ENCODE measurements around the gene SCYGR1.
A peak's percentile ranks its signal among the peaks of the same experiment; 100 is the strongest.

The SCYGR1 gene

DNA sequence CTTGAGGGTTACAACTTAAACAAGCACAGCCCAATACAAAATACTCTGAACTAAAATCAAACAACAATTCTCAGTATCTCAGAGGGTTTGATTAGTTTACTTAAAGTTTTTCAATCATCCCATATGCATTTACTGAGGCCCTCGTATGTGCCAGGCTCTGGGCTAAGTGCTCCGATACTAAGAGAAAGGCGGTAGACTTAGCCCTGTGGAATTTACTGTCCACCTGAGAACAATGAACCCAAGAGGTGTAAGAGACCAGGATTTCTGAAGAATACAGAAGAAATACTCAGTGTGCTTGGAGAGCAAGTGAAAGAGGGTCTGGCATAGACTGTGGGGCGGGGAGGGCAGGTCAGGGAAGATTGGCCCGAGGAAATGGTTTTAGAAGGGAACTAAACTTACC is 25.1 kb upstream of the SCYGR1 start:
- Histone ChIP-seq H3K9me3 (no peaks in the 10 kb centered on the region), H3K4me3 (ENCODE audit: low read depth, low read length) (no peak overlapping the region), H3K36me3 (no peaks in the 10 kb centered on the region), H3K4me1 (peaks cover 8% of the 10 kb centered on the region), H3K27me3 (no peaks in the 10 kb centered on the region)
- TF ChIP-seq, protein P1, sequence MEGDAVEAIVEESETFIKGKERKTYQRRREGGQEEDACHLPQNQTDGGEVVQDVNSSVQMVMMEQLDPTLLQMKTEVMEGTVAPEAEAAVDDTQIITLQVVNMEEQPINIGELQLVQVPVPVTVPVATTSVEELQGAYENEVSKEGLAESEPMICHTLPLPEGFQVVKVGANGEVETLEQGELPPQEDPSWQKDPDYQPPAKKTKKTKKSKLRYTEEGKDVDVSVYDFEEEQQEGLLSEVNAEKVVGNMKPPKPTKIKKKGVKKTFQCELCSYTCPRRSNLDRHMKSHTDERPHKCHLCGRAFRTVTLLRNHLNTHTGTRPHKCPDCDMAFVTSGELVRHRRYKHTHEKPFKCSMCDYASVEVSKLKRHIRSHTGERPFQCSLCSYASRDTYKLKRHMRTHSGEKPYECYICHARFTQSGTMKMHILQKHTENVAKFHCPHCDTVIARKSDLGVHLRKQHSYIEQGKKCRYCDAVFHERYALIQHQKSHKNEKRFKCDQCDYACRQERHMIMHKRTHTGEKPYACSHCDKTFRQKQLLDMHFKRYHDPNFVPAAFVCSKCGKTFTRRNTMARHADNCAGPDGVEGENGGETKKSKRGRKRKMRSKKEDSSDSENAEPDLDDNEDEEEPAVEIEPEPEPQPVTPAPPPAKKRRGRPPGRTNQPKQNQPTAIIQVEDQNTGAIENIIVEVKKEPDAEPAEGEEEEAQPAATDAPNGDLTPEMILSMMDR (IDR thresholded peaks at IDR 0.05; ENCODE audit: low read depth, low read length): no peak
- DNase-seq: no peak

DNA sequence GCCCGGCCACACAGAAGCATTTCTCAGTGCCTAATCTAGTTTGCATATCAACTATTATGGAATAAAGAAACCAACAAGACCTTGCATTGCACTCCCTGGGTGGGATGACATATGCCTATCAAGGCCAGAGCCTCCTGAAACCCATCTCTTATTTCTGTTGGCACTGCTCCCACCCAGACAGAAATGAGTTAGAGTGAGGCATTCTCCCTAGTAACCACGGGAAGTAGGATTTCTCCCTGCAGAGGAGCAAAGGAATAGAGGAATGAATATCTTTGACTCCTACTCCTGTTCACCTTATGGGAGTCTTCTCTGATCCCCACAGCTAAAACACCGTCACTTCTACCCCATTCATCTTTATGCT is 24.2 kb upstream of the SCYGR1 start:
- DNase-seq: no peak
- H3K27me3 ChIP-seq: no peaks in the 10 kb centered on the region
- peaks cover 8% of the 10 kb centered on the region for H3K4me1 ChIP-seq
- TF ChIP-seq, protein P1 (IDR thresholded peaks at IDR 0.05; ENCODE audit: low read depth, low read length): no peak
- H3K36me3 ChIP-seq: no peaks in the 10 kb centered on the region
- no peaks in the 10 kb centered on the region for H3K9me3 ChIP-seq
- no peak overlapping the region for H3K4me3 ChIP-seq (ENCODE audit: low read depth, low read length)

DNA sequence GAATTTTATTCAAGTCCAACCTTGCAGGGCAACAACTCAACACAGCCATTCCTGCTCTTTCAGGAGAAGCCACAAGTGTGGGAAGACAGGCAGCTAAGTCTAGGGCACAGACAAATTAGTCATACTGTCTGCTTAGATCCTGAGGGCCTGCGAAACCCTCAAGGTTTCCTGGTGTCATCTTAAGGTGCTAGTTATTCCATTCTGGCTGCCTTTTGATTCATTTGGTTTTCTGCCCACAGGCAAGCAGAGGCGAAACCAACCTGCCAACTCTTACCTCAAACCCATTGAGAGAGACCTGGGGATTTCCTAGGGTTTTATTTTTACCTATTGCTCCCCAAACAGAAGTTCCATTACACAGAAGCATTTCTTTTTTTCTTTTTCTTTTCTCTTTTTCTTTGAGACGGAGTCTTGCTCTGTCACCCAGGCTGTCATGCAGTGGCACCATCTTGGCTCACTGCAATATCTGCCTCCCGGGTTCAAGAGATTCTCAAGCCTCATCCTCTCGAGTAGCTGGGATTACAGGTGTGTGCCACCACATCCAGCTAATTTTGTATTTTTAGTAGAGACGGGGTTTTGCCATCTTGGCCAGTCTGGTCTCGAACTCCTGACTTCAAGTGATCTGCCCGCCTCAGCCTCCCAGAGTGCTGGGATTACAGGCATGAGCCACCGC is 23.7 kb upstream of the SCYGR1 start:
- H3K27me3 ChIP-seq: no peaks in the 10 kb centered on the region
- no peak overlapping the region for H3K4me3 ChIP-seq (ENCODE audit: low read depth, low read length)
- no peak for DNase-seq
- TF ChIP-seq, protein P1 (IDR thresholded peaks at IDR 0.05; ENCODE audit: low read depth, low read length): no peak
- H3K9me3 ChIP-seq: no peaks in the 10 kb centered on the region
- peaks cover 8% of the 10 kb centered on the region for H3K4me1 ChIP-seq
- no peaks in the 10 kb centered on the region for H3K36me3 ChIP-seq

DNA sequence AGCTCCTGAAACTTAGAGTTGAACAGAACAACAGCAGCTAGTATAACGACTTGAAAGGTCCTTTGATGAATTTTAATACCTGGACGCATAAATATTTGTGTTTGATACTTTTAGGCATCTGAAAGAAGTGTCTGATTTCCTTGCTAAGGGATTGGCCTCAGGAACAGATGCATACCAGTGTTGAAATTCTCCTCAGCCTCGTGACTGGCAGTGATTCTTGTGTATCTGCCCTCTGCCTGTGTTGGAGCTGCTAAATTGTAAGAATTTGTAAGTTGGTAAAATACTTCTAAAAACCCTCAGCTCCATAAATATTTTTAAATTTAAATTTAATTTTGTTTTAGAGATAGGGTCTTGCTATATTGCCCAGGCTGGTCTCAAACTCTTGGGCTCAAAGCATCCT is 22.4 kb upstream of the SCYGR1 start:
- no peaks in the 10 kb centered on the region for H3K4me1 ChIP-seq
- H3K9me3 ChIP-seq: no peaks in the 10 kb centered on the region
- DNase-seq: no peak
- no peak overlapping the region for H3K4me3 ChIP-seq (ENCODE audit: low read depth, low read length)
- H3K36me3 ChIP-seq: no peaks in the 10 kb centered on the region
- TF ChIP-seq, protein P1 (IDR thresholded peaks at IDR 0.05; ENCODE audit: low read depth, low read length): no peak
- no peaks in the 10 kb centered on the region for H3K27me3 ChIP-seq

DNA sequence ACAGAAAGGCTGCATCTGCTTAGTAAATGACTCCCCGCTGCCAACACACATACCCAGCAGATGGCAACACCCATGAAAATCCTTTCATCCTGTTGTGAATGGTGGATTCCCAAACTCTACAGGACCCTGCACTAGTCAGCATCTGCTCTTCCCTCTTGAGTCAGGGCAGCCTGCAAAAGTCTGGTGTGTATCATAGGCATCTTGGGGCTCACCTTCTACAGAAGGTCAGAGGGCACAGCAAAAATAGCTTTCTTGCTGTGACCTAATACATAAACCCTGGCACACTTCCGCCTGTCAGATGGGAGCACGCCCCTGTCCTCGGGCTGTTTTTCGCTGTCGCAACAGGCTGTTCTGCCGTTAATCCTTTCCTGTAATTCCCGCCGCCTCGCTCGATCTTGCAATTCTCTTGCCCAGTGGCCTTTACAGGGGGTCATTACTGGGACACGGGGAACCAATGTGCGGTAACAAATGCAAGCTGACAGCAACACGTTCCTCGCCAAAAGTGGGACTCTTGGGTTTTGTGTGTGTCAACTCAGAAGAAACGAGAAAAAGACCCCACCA is 19.9 kb upstream of the SCYGR1 start:
- Histone ChIP-seq H3K4me3 (ENCODE audit: low read depth, low read length) (no peak overlapping the region), H3K36me3 (no peaks in the 10 kb centered on the region), H3K27me3 (no peaks in the 10 kb centered on the region), H3K9me3 (no peaks in the 10 kb centered on the region), H3K4me1 (no peaks in the 10 kb centered on the region)
- no peak for DNase-seq
- TF ChIP-seq, protein P1 (IDR thresholded peaks at IDR 0.05; ENCODE audit: low read depth, low read length): no peak

DNA sequence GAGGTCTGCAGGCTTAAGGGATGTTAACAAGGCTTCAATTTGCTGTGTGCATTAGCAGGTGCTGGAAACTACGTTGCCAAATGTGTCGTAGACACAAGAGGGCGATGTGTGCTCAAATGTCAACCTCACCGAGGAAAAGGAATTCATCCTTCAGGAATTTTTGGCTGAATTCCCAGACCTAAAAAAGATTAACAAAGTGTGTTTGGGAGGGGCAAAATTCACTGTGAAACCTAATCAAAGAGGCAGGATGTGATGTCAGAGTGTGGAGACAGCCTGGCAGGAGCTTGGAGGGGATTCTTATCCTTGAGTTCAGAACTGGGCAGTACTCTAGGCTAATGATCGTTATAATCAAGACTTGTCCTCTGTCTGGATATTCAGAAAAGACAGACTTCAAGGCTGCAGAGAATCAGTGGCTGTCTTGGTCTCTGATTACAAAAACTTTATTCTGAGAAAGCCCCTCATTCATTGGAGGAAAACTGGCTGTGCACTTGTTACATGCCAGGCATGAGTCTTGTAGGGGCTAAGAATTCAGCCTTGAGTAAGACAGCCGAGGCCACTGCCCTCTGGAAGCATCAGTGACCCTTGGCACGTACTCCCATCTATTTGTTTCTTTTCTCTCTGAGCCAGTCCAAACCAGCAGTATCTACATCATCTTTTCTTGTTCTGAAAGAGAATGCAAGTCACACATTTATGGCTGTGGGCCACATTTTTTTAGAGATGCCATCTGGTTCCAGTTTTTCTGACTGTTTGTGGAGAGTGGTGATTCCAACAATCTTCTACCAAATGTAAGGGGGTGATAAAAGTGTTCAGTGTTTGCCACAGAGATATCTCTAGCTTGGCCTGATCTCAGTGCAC is 18.7 kb upstream of the SCYGR1 start:
- Histone ChIP-seq H3K4me1 (no peaks in the 10 kb centered on the region), H3K36me3 (no peaks in the 10 kb centered on the region), H3K9me3 (no peaks in the 10 kb centered on the region), H3K4me3 (ENCODE audit: low read depth, low read length) (no peak overlapping the region), H3K27me3 (no peaks in the 10 kb centered on the region)
- TF ChIP-seq, protein P1 (IDR thresholded peaks at IDR 0.05; ENCODE audit: low read depth, low read length): peak; percentile 89
- peak; percentile 66 for DNase-seq
